ENCODE measurements around the gene KCNQ5.

DNA sequence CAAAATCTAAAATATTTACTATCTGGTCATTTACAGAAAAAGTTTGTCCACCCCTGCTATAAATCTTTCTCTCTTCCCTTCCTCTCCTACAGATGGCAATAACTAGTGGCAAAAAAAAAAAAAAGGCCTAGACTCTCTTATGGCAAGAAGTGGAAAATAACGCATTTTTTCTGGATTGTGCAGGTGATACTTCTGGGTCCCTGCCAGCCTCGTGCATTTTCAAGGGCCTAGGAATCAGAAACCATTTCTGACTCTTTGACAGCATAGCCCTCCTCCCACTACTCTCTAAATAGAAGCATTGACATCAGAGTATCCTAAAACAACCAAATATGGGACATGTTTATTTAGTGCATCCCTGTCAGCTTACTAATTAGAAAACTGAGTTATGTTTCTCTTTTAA is 352.4 kb downstream of the KCNQ5 start:
- TF ChIP-seq, protein P1, sequence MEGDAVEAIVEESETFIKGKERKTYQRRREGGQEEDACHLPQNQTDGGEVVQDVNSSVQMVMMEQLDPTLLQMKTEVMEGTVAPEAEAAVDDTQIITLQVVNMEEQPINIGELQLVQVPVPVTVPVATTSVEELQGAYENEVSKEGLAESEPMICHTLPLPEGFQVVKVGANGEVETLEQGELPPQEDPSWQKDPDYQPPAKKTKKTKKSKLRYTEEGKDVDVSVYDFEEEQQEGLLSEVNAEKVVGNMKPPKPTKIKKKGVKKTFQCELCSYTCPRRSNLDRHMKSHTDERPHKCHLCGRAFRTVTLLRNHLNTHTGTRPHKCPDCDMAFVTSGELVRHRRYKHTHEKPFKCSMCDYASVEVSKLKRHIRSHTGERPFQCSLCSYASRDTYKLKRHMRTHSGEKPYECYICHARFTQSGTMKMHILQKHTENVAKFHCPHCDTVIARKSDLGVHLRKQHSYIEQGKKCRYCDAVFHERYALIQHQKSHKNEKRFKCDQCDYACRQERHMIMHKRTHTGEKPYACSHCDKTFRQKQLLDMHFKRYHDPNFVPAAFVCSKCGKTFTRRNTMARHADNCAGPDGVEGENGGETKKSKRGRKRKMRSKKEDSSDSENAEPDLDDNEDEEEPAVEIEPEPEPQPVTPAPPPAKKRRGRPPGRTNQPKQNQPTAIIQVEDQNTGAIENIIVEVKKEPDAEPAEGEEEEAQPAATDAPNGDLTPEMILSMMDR (IDR thresholded peaks at IDR 0.05), result no peak
- TF ChIP-seq POLR2AphosphoS5 (IDR thresholded peaks at IDR 0.05) (no peak), EP300 (IDR thresholded peaks at IDR 0.05) (no peak)
